Endothelial cell of umbilical vein (primary cell): ENCODE measurements around the gene YWHAQ. TPM values are rescaled to one million over a fixed set of nuclear protein-coding genes. Genes with fewer than 3 reads are reported as not detected.
"Not testable (repeated sequence)": the region's sequence is repeated elsewhere in the genome, so short reads cannot be mapped to it uniquely, and the experiment has no call there.

Experiments
- BruUV-seq: library from RNA; stranded (reverse); fragments of 400-500 nt; replicated peaks from 2 replicates; lab custom pipeline; 2021; lab: Mats Ljungman, UMichigan
- CTCF ChIA-PET: fragments of 300-600, 350-600 bp; sonication (Branson Sonifier 250); formaldehyde crosslinking; loops from one replicate; lab custom pipeline; 2021; ENCODE audit warnings: antibody characterized with exemption, inconsistent platforms; lab: Charles Lee
- POLR2A ChIA-PET: fragments of 300-600, 350-600 bp; sonication (Branson Sonifier 250); formaldehyde crosslinking; loops from one replicate; lab custom pipeline; 2021; ENCODE audit warnings: antibody characterized with exemption, inconsistent platforms; lab: Charles Lee
- DNase-seq: peaks from one replicate; pipeline ENCODE4 v3.0.0-alpha.2; 2011; ENCODE audit warnings: low read depth, low spot score
- FAIRE-seq: peaks from 2 replicates; lab custom pipeline; 2011; peaks lifted over from hg19 to GRCh38; lab: Jason Lieb, UNC
- H2AFZ ChIP-seq: 2 replicates; pipeline ENCODE4 v1.6.0; 2012; ENCODE audit warnings: low read depth, low read length, control low read depth, inconsistent platforms
- H3K27ac ChIP-seq: 2 replicates; pipeline ENCODE4 v1.5.1; 2011; ENCODE audit warnings: low read depth, mild to moderate bottlenecking, control low read depth, low read length, moderate library complexity; ENCODE audit not compliant: insufficient read depth
- H3K27me3 ChIP-seq, 2 experiments: 2 replicates each; pipeline versions ENCODE4 v1.6.0 to v1.6.1; 2011; ENCODE audit warnings: low read length in 2 of 2, mixed read lengths in 1 of 2; ENCODE audit not compliant: control insufficient read depth in 2 of 2, insufficient read depth in 2 of 2
- H3K36me3 ChIP-seq, 2 experiments: 2 replicates in 1 of 2; 3 replicates in 1 of 2; pipeline ENCODE4 v1.5.1; 2011; ENCODE audit warnings: low read length in 2 of 2, mild to moderate bottlenecking in 1 of 2, moderate library complexity in 1 of 2; ENCODE audit not compliant: control insufficient read depth in 2 of 2, insufficient read depth in 2 of 2; ENCODE audit errors: extremely low read depth in 1 of 2
- H3K4me1 ChIP-seq: 3 replicates; pipeline ENCODE4 v1.5.1; 2011; ENCODE audit warnings: mild to moderate bottlenecking, low read length; ENCODE audit not compliant: control insufficient read depth, insufficient read depth; ENCODE audit errors: extremely low read depth
- H3K4me2 ChIP-seq: 2 replicates; pipeline ENCODE4 v1.6.1; 2011; ENCODE audit warnings: low read length, control low read depth, mixed read lengths; ENCODE audit not compliant: insufficient read depth
- H3K4me3 ChIP-seq, 3 experiments: fragments of 200-600 bp in 1 of 3; sonication (generic), shearing (Covaris generic) in 1 of 3; replicated peaks in 1 of 3; 2 replicates each; pipeline ENCODE4 v1.5.1; 2011 to 2016; ENCODE audit warnings: control low read depth in 3 of 3, low read length in 3 of 3, mild to moderate bottlenecking in 2 of 3, inconsistent platforms in 1 of 3, low read depth in 1 of 3, moderate library complexity in 1 of 3; ENCODE audit not compliant: insufficient read depth in 1 of 3
- H3K79me2 ChIP-seq: 2 replicates; pipeline ENCODE4 v1.6.0; 2012; ENCODE audit warnings: low read length, inconsistent platforms; ENCODE audit not compliant: control insufficient read depth, insufficient read depth
- H3K9ac ChIP-seq: replicated peaks from 2 replicates; pipeline ENCODE3; 2011; ENCODE audit warnings: low read length, control low read depth; ENCODE audit not compliant: insufficient read depth; ENCODE audit errors: extremely low read depth
- H3K9me1 ChIP-seq: replicated peaks from 3 replicates; pipeline ENCODE4 v1.6.0; 2011; ENCODE audit warnings: mild to moderate bottlenecking, low read length; ENCODE audit not compliant: control insufficient read depth, insufficient read depth; ENCODE audit errors: extremely low read depth
- H3K9me3 ChIP-seq: replicated peaks from 2 replicates; pipeline ENCODE4 v1.5.1; 2012; ENCODE audit warnings: low read length, inconsistent platforms; ENCODE audit not compliant: control insufficient read depth, insufficient read depth
- H4K20me1 ChIP-seq: replicated peaks from 2 replicates; pipeline ENCODE3; 2011; ENCODE audit warnings: mild to moderate bottlenecking, low read length; ENCODE audit not compliant: control insufficient read depth, insufficient read depth; ENCODE audit errors: extremely low read depth
- CTCF ChIP-seq, 2 donors: IDR thresholded peaks; 1 replicate in 1 of 2; 2 replicates in 1 of 2; pipeline ENCODE4 v1.5.1; 2011; ENCODE audit warnings: low read length in 2 of 2, mild to moderate bottlenecking in 2 of 2, moderate library complexity in 2 of 2, control low read depth in 1 of 2, inconsistent platforms in 1 of 2, low read depth in 1 of 2; ENCODE audit not compliant: insufficient read depth in 1 of 2; ENCODE audit errors: extremely low read depth in 1 of 2
- EZH2 ChIP-seq: IDR thresholded peaks from 2 replicates; pipeline ENCODE4 v1.6.1; 2012; ENCODE audit warnings: borderline replicate concordance, low read depth, mild to moderate bottlenecking, moderate library complexity, low read length, inconsistent platforms; ENCODE audit not compliant: severe bottlenecking
- FOS ChIP-seq: IDR thresholded peaks from 2 replicates; pipeline ENCODE4 v1.6.1; 2011; ENCODE audit warnings: mild to moderate bottlenecking, low read length, moderate library complexity, borderline replicate concordance; ENCODE audit not compliant: insufficient read depth
- GATA2 ChIP-seq: IDR thresholded peaks from 2 replicates; pipeline ENCODE4 v1.7.0; 2011; ENCODE audit warnings: low read depth, mild to moderate bottlenecking, moderate library complexity, mixed read lengths, low read length; ENCODE audit not compliant: insufficient read length, insufficient read depth
- JUN ChIP-seq: IDR thresholded peaks from 2 replicates; pipeline ENCODE4 v1.6.1; 2011; ENCODE audit warnings: borderline replicate concordance, low read depth; ENCODE audit not compliant: insufficient read length, insufficient read depth
- MAX ChIP-seq: IDR thresholded peaks from 2 replicates; pipeline ENCODE4 v1.6.1; 2011; ENCODE audit not compliant: insufficient read depth, insufficient read length
- MYC ChIP-seq: IDR thresholded peaks from one replicate; pipeline ENCODE4 v1.6.1; 2011; ENCODE audit warnings: mild to moderate bottlenecking, low read depth, low read length
- POLR2A ChIP-seq: IDR thresholded peaks from 2 replicates; pipeline ENCODE4 v1.6.1; 2012; ENCODE audit warnings: low read depth, mild to moderate bottlenecking, control low read depth, low read length
- POLR2AphosphoS5 ChIP-seq: IDR thresholded peaks from 2 replicates; pipeline ENCODE4 v1.6.1; 2012; ENCODE audit warnings: low read depth, mild to moderate bottlenecking, control low read depth, low read length, moderate library complexity; ENCODE audit not compliant: insufficient read depth
- dilution Hi-C: fragments of 300-500 bp; cut with MboI; formaldehyde crosslinking; loops from one replicate; pipeline ENCODE4 v1.15.0; 2019; ENCODE audit warnings: low sequenced_read_pairs; ENCODE audit not compliant: extremely low pct_ligation_motif_present
- intact Hi-C: fragments of 100-400 bp; cut with micrococcal nuclease; formaldehyde crosslinking; loops from one replicate; pipeline ENCODE4 v1.10.0; 2022
- polyA plus RNA-seq, 4 experiments: library from polyadenylated mRNA; depleted of rRNA in 3 of 4; stranded (reverse) in 3 of 4; unstranded in 1 of 4; fragments of >200 nt; gene quantifications; 2 replicates each; pipeline versions ENCODE4 v1.2.1 to v1.2.3, GENCODE V29; 2011 to 2012; ENCODE audit warnings: missing spikeins in 1 of 4
- total RNA-seq: library from RNA; stranded (reverse); gene quantifications from 2 replicates; pipeline ENCODE4 v1.2.3, GENCODE V29; 2021

The YWHAQ gene
- total and polyA plus RNA-seq, 2 donors (not counting 3 experiments of a cell fraction or from before 2014, with no cell fraction given) = 217 to 456 TPM

DNA sequence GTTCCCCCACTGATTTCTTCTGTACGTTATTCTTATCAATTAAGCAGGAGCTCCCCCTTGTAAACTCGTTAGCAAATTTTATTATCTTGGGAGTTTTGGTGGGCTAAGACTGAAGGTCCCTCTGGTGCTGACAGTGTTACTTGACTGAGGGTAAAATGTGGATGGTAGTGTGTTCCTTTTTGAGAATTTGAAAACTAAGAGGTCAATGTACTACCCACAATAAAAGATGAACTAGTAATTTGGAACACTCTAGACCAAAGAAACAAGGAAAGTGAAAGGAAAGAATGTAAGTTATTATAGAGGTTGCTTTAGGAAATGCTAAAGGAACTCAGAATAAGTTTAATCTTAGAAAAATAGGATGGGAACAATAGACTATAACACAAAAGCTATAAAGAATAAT is 35.1 kb downstream of the YWHAQ start:
- dilution Hi-C loops (no loop called here), intact Hi-C loops (no loop called here)
- no peak overlapping the region for H3K4me3 ChIP-seq
- H3K4me1 ChIP-seq = no peaks in the 10 kb centered on the region
- H2AFZ ChIP-seq = no peak overlapping the region
- DNase-seq (no peak), FAIRE-seq (no peak)
- H3K27me3 ChIP-seq = no peaks in the 10 kb centered on the region
- no TSS peak for BruUV-seq
- no peaks in the 10 kb centered on the region for H3K9me1 ChIP-seq
- POLR2A ChIA-PET = interaction anchor here (0.7 kb wide), 3 partner anchors 139 to 887 kb away, joined by 3 to 6 read pairs (median 4); no protein-coding TSS in a partner anchor
- H3K36me3 ChIP-seq = peaks cover 3 to 8% of the 10 kb centered on the region in 2 experiments
- no peak overlapping the region for H3K4me2 ChIP-seq
- no peak overlapping the region for H3K9ac ChIP-seq
- no peak overlapping the region for H3K27ac ChIP-seq
- peaks cover 9% of the 10 kb centered on the region for H4K20me1 ChIP-seq
- peaks cover 2% of the 10 kb centered on the region for H3K9me3 ChIP-seq
- H3K79me2 ChIP-seq = peaks cover 98% of the 10 kb centered on the region
- TF ChIP-seq JUN (no peak), MAX (no peak), CTCF (IDR thresholded peaks at IDR 0.05; ENCODE audit: extremely low read depth in 1 of 2, insufficient read depth in 1 of 2, low read depth in 1 of 2, low read length in 2 of 2) (no peak), POLR2A (no peak), GATA2 (no peak), FOS (no peak), EZH2 (no peak), POLR2AphosphoS5 (no peak), MYC (no peak)
- CTCF ChIA-PET = interaction anchor here (0.6 to 2.8 kb wide), 6 partner anchors 8 to 318 kb away, joined by 3 to 10 read pairs (median 3); no protein-coding TSS in a partner anchor

- H3K9me3 ChIP-seq, H3K27ac ChIP-seq, dilution Hi-C loops, H3K4me2 ChIP-seq, intact Hi-C loops, FAIRE-seq, H3K9me1 ChIP-seq, H2AFZ ChIP-seq, DNase-seq, H3K36me3 ChIP-seq, H4K20me1 ChIP-seq, H3K4me1 ChIP-seq, H3K4me3 ChIP-seq, H3K27me3 ChIP-seq, H3K9ac ChIP-seq, BruUV-seq: not testable (repeated sequence)
- peaks cover 97% of the 10 kb centered on the region for H3K79me2 ChIP-seq
- ChIA-PET POLR2A (interaction anchor here (0.7 kb wide), 3 partner anchors 139 to 888 kb away, joined by 3 to 6 read pairs (median 4); no protein-coding TSS in a partner anchor), CTCF (interaction anchor here (0.6 to 2.8 kb wide), 6 partner anchors 13 to 317 kb away, joined by 3 to 10 read pairs (median 3); no protein-coding TSS in a partner anchor)
Measured at GRCh38 chr2:9595256-9595655, 35.5 kb downstream of the YWHAQ start.
